Measurements from ENCODE around the gene PTPRN2.

The PTPRN2 gene

GRCh38 chr7:158017111-158018097, 570.2 kb downstream of the PTPRN2 start:
- DNase-seq (ENCODE audit: low read depth in 2 of 2): no peak

DNA sequence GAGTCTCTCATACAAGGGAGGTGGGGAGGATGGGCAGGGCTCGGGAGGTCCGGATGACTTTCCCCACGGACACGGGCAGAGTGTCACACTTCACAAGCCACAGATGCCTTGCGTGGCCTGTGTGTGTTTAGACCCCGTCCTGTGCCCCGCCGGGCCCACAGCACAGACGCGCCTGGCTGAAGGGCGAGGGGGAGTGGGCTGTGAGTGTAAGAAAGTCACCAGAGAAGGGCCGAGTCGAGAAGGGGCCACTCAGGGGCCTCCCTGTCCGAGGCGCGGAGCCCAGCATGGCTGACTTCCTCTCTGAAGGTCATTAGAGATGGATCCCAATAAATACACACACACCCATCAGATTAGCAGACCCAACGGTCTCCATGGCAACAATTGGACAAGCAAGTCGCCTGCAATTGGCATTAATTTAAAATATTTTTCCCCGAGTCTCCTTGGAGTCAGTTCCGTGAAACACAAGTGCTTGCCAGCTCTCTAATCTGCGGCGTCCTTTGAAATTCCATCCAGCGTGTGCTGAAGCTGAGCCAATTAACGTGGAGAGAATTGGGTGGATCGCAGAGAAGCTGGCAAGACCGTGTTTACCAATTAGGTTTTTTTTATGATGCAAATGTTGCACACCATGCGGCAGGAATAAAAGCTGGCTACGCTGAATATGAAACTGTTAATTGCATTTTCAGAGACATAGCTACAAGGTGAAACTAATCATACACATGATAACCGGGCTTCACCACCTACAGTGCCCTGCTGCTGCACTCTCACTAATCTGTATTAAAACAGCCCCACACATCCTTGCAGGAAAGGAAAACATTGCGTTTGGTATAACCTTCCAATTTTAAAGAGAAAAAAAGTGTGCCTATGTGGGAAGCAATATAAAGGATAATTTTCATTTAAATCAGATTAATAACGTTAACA, 571.2 kb downstream of the PTPRN2 start:
- DNase-seq (ENCODE audit: low read depth in 2 of 2): no peak

DNA sequence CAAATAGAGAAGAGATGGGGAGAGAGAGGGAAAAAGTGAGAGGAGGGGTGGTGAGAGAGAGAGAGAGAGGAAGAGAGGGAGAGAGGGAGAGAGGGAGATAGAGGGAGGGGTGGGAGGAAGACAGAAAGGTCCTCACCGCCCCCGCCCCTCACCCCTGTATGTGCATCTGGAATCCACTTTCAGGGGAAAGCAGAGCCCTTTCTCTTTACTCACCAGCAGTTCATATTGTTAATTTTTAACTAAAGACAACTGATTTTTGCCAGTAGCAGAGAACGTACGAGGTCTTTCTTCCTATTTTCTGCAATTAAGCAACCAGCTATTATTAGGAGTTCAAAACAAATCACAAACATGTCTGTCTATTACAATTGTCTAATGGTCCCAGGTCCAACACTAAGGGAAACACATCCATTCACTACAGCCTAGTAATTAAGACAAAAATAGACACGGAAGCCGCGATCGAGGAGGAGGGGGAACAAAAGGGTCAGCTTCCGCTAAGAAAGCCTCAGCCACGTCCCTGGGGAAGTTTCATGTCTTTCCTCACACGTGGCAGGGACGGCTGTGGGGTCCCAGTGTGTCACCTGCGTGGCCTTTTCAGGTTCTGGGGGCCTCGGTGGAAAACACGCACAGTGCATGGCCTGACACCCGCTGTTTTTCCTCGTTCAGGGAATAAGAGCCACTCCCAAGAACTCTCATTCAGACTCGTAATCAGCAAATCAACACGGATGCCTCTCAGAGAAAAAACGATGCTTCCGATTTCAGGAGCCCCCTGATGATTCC, 572.0 kb downstream of the PTPRN2 start:
- DNase-seq (ENCODE audit: low read depth in 2 of 2): no peak

GRCh38 chr7:158014976-158015375, 572.6 kb downstream of the PTPRN2 start:
- no peak for DNase-seq (ENCODE audit: low read depth in 2 of 2)

DNA sequence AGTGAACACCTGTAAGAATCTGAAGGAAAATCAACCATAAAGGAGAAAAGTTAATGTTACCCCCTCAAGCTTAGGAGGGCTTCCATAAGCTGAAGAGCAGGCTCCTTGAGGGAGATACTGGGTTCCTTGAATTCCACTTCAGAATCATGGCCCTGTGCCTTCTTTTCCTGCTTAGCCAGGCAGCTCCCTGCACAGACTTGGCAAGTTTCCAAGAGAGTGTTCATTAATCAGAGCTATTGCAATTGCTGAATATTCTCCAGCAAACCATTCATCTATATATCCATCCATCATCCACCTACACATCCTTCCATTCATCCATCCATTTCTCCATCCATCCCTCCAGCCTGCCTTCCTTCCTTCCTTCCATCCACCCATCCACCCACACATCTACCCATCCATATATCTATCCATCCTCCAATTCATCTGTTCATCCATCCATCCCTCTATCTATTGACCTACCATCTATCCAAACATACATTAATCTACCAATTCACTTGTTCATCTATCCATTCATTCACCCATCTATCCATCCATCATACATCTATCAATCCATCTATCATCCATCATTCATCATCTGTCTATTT, 574.4 kb downstream of the PTPRN2 start:
- DNase-seq (ENCODE audit: low read depth in 2 of 2): no peak

DNA sequence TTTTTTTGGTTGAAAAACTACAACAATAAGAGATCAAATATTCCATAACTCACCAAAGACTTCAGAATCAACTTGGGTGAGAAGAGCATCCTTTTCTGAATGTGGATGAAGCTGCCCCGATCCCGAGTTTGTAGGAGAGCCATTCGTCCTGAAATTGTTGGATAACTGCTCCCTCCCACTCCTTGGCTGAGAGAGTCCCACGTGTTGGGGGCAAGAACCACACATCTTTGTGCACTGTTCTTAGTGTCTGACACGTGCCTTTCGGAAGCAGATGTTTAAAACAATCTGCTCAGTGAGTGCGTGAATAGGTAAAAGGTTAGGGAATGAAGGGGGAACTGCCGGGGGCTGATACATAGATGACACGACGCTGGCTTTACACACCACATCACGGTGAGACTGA, 575.7 kb downstream of the PTPRN2 start:
- no peak for DNase-seq (ENCODE audit: low read depth in 2 of 2)

DNA sequence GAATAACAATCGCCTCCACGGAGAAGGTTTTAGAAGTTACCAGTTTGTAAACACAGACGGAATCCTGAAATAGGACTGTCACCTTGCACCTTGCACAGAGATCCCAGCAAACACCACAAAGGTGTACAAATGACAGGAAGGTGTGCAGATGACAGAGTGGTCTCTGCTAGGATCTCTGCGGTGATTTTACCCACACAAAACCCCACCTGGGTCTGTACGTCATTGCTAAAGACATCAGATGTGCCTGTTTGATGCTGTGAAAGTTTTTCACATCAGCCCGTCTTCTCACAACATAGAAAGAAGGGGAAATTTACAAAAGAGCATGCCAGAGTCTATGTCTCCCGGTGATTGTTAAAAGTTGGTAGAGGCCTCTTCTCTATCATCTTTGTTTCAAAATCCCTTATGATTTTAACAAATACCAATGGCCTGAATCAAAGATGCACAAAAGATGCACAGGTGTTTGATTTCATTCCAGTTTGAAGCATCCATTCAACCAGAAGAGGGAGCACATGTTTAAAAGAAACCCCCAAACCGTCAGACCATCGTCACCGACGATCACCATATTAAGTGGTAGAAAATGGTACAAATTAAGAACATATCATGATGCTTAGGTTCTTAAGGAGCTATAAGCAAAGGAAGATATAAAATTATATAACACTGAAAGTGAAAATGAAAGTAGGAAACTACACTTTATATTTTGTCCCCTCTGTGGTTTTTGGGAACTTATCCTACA, 576.5 kb downstream of the PTPRN2 start:
- DNase-seq (ENCODE audit: low read depth in 2 of 2): no peak

GRCh38 chr7:158009886-158010285, 577.7 kb downstream of the PTPRN2 start:
- no peak for DNase-seq (ENCODE audit: low read depth in 2 of 2)

- DNase-seq (ENCODE audit: low read depth in 2 of 2): no peak
Observed at GRCh38 chr7:158008267-158008666, 579.4 kb downstream of the PTPRN2 start.

- DNase-seq (ENCODE audit: low read depth in 2 of 2): no peak
Observed at GRCh38 chr7:158007697-158008257, 579.8 kb downstream of the PTPRN2 start.

DNA sequence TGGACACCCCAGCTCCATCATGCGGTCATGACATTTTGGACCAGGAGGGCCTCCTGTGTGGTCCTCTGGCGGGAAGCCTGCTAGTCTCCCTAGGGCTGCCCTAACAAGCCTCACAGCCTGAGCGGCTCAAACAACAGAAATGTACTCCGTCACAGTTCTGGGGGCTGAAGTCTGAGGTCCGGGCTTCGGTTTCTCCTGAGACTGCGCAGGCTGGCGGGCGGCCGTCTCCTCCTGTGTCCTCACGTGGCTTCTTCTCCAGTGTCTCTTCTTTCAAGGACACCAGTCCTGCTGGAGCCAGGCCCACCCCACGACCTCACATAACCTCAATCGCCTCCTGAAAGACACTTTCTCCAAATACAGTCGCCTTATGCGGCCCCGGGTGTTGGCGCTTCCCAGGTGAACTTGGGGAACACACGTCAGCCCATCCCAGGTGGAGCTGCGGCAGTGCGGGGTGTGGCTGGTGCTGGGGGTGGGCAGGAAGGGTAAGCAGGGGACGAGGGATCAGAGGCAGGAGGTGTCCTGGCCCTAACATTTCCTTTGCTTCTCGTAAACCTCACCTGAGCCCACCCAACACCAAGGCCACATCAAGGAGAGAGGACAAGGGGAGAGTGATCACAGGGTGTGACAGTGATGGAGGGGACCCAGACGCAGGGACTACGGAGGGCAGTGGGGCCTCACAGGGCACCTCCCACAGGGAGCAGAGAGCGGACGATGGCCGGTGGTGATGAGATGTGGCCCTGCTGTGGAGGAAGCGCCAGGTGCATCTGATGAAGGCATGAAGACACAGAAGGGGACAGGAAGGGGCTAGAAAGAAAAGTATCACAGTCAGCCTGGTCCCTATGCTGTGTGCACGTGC, 580.6 kb downstream of the PTPRN2 start:
- no peak for DNase-seq (ENCODE audit: low read depth in 2 of 2)

GRCh38 chr7:158005531-158005930, 582.1 kb downstream of the PTPRN2 start:
- no peak for DNase-seq (ENCODE audit: low read depth in 2 of 2)

DNA sequence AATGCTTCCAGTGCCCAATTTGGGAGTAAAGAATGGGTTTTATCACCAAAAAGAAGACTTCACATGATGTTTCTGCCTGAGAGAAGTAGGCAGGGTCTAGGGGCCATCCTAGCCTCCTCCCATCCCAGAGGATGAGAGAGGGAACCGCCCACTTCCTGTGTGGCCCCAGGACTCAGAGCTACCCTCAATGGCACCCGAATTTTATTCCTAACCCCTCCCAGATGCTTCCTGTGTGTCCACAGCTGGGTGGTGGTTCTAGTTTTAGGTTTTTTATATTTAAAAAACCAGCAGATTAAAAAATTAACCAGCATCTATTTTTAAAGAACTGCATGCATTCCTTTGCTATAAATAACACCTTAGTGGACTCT, 583.5 kb downstream of the PTPRN2 start:
- DNase-seq (ENCODE audit: low read depth in 2 of 2): no peak

- DNase-seq (ENCODE audit: low read depth in 2 of 2): no peak
Observed at GRCh38 chr7:158003441-158004122, 584.0 kb downstream of the PTPRN2 start.

- no peak for DNase-seq (ENCODE audit: low read depth in 2 of 2)
Observed at GRCh38 chr7:158002486-158003080, 585.0 kb downstream of the PTPRN2 start.

DNA sequence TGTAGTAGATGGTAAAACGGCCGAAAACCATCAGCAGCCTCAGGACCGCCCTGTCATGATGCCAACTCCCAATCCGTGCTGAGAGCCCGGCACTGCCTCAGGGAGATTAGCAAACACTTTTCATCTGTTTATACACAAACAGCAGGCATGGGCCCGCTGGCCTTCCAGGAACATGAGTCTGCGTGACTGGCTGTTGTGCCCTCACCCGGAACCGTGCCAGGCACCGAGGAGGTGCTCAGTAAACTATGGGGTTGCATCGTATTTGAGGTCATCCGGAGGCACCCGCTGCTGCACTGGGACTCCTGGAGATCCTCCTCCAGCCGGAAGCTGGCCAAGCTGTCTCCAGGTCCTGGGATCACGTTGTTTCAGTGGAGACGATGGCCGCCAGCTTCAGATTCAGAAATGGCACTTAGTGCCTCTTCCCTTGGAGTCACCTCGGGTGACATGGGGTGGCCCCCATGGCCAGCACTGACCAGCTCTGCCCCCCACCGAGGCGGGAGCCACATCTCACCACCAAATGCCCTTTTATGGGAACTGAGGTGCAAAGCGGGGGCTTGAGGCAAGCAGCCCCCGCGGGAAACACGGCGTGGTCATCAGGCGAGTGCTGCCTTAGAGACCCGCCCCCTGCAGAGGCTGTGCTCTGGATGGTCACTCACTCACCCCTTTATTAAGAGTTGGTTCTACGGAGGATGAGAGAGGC, 585.9 kb downstream of the PTPRN2 start:
- no peak for DNase-seq (ENCODE audit: low read depth in 2 of 2)

GRCh38 chr7:158001003-158001402, 586.6 kb downstream of the PTPRN2 start:
- DNase-seq (ENCODE audit: low read depth in 2 of 2): no peak

DNA sequence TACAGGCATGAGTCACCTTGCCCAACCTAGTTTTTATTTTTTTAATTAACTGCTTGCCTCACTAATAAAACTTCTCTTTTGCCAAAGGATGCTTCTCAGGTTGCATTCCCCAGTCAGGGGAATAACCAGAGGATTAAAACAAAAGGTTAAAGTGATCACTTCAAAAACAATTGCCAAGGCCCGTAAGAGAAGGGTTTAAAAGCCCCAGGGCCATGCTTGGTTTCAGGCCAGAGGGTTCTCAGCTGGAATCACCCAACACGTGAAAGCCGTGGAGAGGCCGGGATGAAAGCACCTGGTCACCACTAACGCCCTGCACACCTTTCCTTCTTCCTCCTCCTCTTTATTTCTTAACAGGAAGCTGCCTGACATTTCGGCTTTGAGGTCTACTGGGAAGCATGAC, 587.5 kb downstream of the PTPRN2 start:
- no peak for DNase-seq (ENCODE audit: low read depth in 2 of 2)

Data from stimulated activated CD8-positive, alpha-beta memory T cell treated with anti-CD3 and anti-CD28 coated beads, Interleukin-7, amount 100 ng/mL, for 1 hour (primary cell).